Amniotic epithelial cell (primary cell): ENCODE results near the gene THADA.

ENCODE experiments used
- DNase-seq: peaks from one replicate; pipeline ENCODE4 v3.0.0-alpha.2; 2010; ENCODE audit warnings: low read depth

The THADA gene

DNA sequence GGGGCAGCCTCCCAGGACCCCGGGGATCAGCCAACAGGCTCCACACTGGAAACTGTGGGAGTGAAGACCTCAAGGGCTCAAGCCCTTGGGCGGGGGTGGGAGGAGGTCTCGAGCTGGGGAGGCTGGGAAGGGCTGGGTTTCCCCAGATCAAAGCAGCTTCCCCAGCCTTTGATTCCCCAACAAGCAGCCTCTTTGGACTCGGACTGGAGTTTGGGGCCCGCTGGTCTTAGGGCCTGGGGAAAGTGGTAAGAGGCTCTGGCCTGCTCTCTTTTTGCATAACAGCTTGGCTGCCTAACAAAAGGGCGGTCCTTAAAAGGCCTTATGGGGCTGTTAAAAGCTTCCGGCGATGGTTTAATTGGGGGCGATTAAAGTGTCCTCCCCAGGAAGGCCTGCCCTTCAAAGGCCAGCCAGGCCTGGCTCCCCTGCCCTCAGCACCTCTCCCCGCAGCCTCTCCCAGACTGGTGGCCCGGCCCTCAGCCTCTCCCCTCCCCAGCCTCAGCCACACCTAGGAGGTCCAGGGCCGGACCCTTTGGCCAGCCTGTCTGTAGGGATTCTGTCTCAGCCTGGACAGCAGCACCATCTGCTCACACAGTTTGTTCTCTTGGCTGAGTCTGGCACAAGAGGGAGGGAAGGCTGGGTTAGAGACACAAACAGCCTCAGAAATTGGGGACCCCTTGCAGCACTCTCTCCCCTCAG lies 409.0 kb downstream of the THADA start:
- DNase-seq = no peak

DNA sequence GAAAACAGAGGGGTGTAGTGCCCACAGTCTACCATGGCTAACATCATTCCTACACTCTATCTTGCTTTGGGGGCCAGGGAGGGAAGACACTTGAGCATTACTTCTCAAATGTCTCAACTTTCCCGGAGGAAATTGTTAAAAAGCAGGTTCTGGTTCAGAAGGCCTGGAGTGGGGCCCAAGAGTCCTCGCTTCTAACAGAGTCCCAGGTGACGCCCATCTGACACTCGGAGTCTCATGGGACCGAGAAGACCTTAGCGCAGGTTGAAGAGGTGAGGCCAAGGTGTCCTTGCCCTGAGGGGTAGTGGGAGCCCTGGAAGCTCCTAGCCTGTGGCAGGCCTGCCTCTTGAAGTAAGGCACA lies 409.5 kb downstream of the THADA start:
- DNase-seq = no peak

- DNase-seq = no peak
Observed at GRCh38 chr2:43185146-43185545, 410.7 kb downstream of the THADA start.

DNA sequence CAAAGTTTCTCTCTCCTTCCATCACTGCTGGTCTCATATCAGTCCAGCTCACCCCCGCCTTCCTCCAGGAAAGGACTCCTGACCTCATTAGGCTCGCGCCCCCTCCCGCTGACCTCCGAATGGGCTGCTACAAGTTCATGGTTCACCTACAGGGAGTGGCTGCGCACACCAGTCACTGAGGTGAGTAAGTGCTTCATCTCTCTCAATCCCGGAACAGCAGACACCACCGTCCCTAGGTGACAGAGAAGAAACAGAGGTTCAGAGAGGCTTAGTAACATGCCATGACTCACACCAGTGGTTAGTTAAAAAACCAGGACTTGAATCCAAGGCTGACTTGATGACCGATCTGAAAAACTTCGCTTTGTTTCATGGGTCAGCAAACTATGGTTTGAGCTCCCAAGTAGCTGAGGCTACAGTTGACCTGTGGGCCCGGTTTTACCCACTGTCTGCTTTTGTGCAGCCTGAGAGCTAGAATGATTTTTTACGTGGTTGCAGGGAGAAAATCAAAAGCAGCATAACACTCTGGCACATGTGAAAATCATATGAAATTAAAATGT lies 411.4 kb downstream of the THADA start:
- DNase-seq = peak; percentile 71

GRCh38 chr2:43183743-43184142 lies 412.1 kb downstream of the THADA start:
- DNase-seq = no peak

GRCh38 chr2:43180897-43181296 lies 414.9 kb downstream of the THADA start:
- DNase-seq = no peak
